Measurements from ENCODE around the gene GPR142. TPM values are rescaled to one million over a fixed set of nuclear protein-coding genes. Genes with fewer than 3 reads are reported as not detected.
A peak's percentile ranks its signal among the peaks of the same experiment; 100 is the strongest.

The GPR142 gene
- total RNA-seq, 1 experiment from 2014 or later: 0.33 TPM

DNA sequence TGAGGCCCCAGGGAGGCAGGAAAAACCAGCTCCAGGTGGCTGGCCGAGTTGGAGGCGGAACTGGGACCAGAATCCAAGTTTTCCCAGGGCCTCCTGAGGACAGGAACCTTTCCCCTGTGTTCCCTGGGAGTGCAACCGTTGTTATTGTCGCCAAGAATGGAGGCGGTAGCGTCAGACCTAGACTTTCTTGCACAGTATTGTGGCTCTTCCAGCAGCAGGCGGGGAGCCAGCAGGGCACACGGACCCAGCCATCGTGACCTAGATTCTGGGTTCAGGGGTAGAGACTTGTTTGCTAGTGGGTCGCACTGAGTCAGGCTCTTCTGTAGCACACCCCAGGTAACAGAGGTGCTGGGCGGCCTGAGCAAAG is 41.9 kb upstream of the GPR142 start:
- Mint-ChIP-seq H3K27ac (no peak overlapping the region; a peak in 1 of 7 replicates), H3K27me3 (ENCODE audit: low read depth) (peaks cover 95% of the 10 kb centered on the region), H3K4me3 (peak overlapping the region; percentile 47 to 75), H3K4me1 (peaks cover 17 to 30% of the 10 kb centered on the region in 2 experiments), H3K9me3 (no peaks in the 10 kb centered on the region), H3K36me3 (ENCODE audit: insufficient read depth in 1 of 3, low read depth in 3 of 3) (no peaks in the 10 kb centered on the region; a peak in 1 of 7 replicates)
- Histone ChIP-seq H4K5ac (ENCODE audit: insufficient read length, low read depth, low read length) (no peak overlapping the region), H4K91ac (ENCODE audit: insufficient read length, low read depth, low read length) (no peak overlapping the region), H3K79me1 (ENCODE audit: insufficient read depth, low read depth, low read length, poor library complexity, severe bottlenecking) (no peaks in the 10 kb centered on the region), H2AFZ (ENCODE audit: low read length) (no peak overlapping the region), H3K27ac (ENCODE audit: insufficient read length, low read depth, low read length) (no peak overlapping the region), H3K4me2 (ENCODE audit: insufficient read depth, insufficient read length, low read length) (peak overlapping the region; percentile 71), H3K14ac (ENCODE audit: insufficient read depth, low read length) (no peak overlapping the region), H2BK5ac (ENCODE audit: insufficient read length, low read length) (no peak overlapping the region), H2BK120ac (ENCODE audit: low read depth, low read length, poor library complexity, severe bottlenecking) (no peak overlapping the region), H3T11ph (ENCODE audit: low read length) (no peak overlapping the region), H2BK20ac (ENCODE audit: low read depth, low read length, poor library complexity, severe bottlenecking) (no peak overlapping the region), H3K18ac (ENCODE audit: insufficient read length, low read depth, low read length) (no peak overlapping the region), H3K23ac (ENCODE audit: insufficient read length, low read depth, low read length) (no peak overlapping the region), H4K8ac (replicated peaks; ENCODE audit: insufficient read length, low read depth, low read length) (no peak overlapping the region), H3K9me3 (ENCODE audit: control insufficient read depth, low read depth, low read length) (no peaks in the 10 kb centered on the region), H3K4me1 (ENCODE audit: insufficient read depth, low read length) (no peaks in the 10 kb centered on the region), H3K27me3 (ENCODE audit: insufficient read depth, low read length) (no peaks in the 10 kb centered on the region; the same call in 1 of the 2 replicates), H3K23me2 (ENCODE audit: insufficient read length, low read depth, low read length, poor library complexity, severe bottlenecking) (peaks cover 6% of the 10 kb centered on the region), H3K9ac (ENCODE audit: extremely low read depth, insufficient read length, low read length) (no peak overlapping the region), H3K4ac (ENCODE audit: low read depth, low read length) (no peak overlapping the region), H3K56ac (ENCODE audit: insufficient read length, low read depth, low read length) (no peak overlapping the region), H3K79me2 (ENCODE audit: insufficient read depth, low read length) (no peaks in the 10 kb centered on the region), H2AK5ac (ENCODE audit: insufficient read length, low read length) (no peak overlapping the region), H4K20me1 (ENCODE audit: control insufficient read depth, insufficient read depth, insufficient read length) (no peaks in the 10 kb centered on the region), H2BK15ac (ENCODE audit: low read depth, low read length) (no peak overlapping the region), H2BK12ac (ENCODE audit: insufficient read length, low read depth, low read length) (no peak overlapping the region)
- TF ChIP-seq, protein P1, sequence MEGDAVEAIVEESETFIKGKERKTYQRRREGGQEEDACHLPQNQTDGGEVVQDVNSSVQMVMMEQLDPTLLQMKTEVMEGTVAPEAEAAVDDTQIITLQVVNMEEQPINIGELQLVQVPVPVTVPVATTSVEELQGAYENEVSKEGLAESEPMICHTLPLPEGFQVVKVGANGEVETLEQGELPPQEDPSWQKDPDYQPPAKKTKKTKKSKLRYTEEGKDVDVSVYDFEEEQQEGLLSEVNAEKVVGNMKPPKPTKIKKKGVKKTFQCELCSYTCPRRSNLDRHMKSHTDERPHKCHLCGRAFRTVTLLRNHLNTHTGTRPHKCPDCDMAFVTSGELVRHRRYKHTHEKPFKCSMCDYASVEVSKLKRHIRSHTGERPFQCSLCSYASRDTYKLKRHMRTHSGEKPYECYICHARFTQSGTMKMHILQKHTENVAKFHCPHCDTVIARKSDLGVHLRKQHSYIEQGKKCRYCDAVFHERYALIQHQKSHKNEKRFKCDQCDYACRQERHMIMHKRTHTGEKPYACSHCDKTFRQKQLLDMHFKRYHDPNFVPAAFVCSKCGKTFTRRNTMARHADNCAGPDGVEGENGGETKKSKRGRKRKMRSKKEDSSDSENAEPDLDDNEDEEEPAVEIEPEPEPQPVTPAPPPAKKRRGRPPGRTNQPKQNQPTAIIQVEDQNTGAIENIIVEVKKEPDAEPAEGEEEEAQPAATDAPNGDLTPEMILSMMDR (conservative IDR thresholded peaks at IDR 0.05): no peak
- DNase-seq: no peak
- WGBS (ENCODE audit: extremely low coverage, insufficient read length, low lambda C conversion rate): no CpG with 5 or more reads among the region's 11 CpGs
